ENCODE data around the gene ELF4. TPM values are rescaled to one million over a fixed set of nuclear protein-coding genes. Genes with fewer than 3 reads are reported as not detected.

ELF4 gene
- total RNA-seq, 1 donor = 16.4 TPM

DNA sequence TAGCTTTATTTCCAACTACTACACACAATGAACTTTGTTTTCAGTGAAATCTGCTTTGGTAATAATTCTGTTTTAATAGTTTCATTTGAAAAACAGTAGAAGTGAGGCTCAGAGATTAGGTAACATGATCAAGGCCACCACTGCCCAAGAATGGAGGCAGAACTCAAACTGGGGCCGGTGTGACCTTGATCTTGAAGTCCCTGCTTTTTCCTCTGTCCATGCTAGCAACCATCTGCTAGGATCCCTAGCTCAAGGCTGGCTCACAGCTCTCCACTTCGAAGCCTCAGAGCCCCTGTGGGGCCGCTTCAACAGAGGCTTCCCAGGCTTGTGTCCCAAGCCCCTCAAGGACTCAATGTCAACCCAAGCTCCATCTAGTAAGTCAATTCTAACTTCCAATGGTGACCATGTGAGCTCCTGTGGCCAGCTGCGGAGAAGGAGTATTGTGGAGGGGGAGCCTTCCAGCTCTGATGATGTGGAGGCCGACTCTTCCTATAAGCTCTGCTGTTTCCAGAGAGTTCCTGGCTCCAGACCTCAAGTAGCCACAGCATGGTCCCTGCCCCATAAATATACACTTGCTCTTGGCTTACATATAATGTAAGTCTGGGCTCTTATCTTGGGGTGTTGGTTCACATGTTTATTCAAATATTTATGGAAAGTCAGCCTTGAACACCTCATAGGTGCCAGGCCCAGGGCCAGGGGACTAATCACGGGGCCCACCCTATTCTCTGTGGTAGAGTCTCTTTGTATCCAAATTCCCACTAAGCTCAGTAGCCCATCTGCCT is 14.9 kb downstream of the ELF4 start:
- TF ChIP-seq CTCF (IDR thresholded peaks at IDR 0.05; ENCODE audit: insufficient read depth, low read depth, low read length) = no peak
- no peak for DNase-seq (ENCODE audit: low read depth)
- no peak overlapping the region for H3K4me3 ChIP-seq (ENCODE audit: low read depth, low read length)

DNA sequence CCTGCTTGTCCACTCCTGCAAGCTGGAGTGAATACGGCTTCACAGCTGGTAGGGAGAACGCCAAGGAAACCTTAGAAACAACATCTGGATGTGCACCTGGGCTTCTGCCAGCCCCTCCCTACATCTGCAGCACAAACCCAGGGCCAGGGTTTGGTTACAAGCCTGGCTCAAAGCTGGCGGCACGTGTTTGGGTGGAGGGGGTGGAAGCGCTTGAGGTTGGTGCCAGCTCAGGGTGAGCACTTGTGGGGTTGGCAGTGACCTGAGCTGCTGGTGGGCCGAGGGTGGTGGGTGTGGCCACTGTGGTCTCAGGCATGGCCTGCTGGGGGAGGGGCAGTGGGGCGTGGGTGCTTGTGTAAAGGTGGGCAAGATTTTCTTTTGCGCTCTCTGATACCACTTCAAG is 15.6 kb downstream of the ELF4 start:
- no peak for TF ChIP-seq CTCF (IDR thresholded peaks at IDR 0.05; ENCODE audit: insufficient read depth, low read depth, low read length)
- no peak for DNase-seq (ENCODE audit: low read depth)
- no peak overlapping the region for H3K4me3 ChIP-seq (ENCODE audit: low read depth, low read length)

DNA sequence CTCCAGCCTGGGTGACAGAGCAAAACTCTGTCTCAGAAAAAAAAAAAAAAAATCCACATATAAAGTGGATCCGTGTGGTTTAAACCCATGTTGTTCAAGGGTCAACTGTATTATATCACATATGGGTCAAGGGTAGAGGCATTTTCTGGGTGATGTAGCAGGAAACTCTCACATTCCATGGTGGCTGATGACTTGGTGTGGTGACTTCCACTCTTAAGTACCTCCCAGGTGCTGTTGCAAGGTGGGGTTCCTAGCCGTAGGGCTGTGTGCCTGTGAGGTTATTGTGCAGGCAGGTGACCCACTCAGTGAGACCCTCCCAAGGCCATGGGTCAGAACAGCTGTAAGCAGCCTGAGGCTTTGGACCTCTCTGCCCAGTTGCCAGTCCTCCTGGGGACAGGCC is 17.0 kb downstream of the ELF4 start:
- no peak for TF ChIP-seq CTCF (IDR thresholded peaks at IDR 0.05; ENCODE audit: insufficient read depth, low read depth, low read length)
- no peak for DNase-seq (ENCODE audit: low read depth)
- no peak overlapping the region for H3K4me3 ChIP-seq (ENCODE audit: low read depth, low read length)

GRCh38 chrX:130091980-130092522 is 18.2 kb downstream of the ELF4 start:
- DNase-seq (ENCODE audit: low read depth) = no peak
- no peak overlapping the region for H3K4me3 ChIP-seq (ENCODE audit: low read depth, low read length)
- no peak for TF ChIP-seq CTCF (IDR thresholded peaks at IDR 0.05; ENCODE audit: insufficient read depth, low read depth, low read length)

DNA sequence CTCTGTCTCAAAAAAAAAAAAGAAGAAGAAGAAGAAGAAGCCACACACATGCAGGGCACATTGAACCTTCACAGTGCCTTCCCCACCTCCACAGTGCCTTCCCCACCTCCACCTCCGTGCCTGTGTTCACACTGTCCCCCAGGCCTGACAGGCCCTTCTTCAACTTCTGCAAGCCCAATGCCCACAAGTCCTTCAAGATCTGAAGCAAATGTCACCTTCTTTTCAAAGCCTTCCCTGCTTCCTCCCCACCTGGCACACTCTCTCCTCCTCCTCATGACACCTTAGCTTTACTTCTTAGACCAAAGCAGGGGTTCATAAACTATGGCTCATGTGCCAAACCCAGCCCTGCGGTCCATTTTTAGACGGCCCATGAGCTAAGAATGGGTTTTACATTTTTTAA is 19.9 kb downstream of the ELF4 start:
- no peak for DNase-seq (ENCODE audit: low read depth)
- no peak for TF ChIP-seq CTCF (IDR thresholded peaks at IDR 0.05; ENCODE audit: insufficient read depth, low read depth, low read length)
- no peak overlapping the region for H3K4me3 ChIP-seq (ENCODE audit: low read depth, low read length)

GRCh38 chrX:130086447-130087206 is 23.7 kb downstream of the ELF4 start:
- DNase-seq (ENCODE audit: low read depth) = no peak
- TF ChIP-seq CTCF (IDR thresholded peaks at IDR 0.05; ENCODE audit: insufficient read depth, low read depth, low read length) = no peak
- no peak overlapping the region for H3K4me3 ChIP-seq (ENCODE audit: low read depth, low read length)

All from fibroblast of villous mesenchyme (primary cell).